GM20431 (cell line): Measurements from ENCODE around the gene PPFIA2.

Experiments
- in situ Hi-C: fragments of 300-500 bp; cut with MseI, MboI; formaldehyde crosslinking; loops from one replicate; pipeline ENCODE4 v1.15.0; 2020; ENCODE audit warnings: low sequenced_read_pairs; ENCODE audit not compliant: unreplicated experiment

PPFIA2 gene

DNA sequence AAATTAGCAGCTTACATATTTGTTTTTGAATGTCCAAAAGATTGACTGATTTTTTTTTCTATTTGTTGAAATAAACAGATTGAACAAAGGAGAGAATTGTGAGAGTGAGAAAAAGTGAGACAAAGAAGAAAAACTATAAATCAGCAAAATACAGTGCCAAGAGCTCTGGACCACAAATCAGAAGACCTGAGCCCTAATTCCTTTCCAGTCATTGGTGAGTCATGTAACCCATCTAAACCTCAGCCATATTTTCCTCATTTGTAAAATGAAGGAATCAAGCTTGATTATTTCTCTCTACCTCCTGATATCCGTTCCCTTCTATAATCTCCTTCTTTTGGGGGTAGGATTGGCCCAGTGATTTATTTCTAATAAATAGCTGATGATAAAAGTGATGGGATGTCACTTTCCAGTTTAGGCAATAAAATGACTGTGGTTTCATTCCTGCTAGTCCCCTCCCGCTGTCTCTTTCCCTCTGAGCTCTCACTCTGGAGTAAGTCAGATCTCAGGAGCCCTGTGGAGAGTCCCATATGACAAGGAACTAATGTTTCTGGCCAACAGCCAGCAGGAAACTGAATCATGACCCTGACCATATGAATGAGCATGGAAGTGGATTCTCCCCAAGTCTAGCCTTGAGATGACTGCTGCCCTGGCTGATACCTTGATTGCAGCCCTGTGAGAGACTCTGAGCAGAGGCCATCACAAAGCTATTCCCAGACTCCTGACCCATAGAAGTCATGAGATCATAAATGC is 462.4 kb downstream of the PPFIA2 start:
- in situ Hi-C loops = no loop called here

DNA sequence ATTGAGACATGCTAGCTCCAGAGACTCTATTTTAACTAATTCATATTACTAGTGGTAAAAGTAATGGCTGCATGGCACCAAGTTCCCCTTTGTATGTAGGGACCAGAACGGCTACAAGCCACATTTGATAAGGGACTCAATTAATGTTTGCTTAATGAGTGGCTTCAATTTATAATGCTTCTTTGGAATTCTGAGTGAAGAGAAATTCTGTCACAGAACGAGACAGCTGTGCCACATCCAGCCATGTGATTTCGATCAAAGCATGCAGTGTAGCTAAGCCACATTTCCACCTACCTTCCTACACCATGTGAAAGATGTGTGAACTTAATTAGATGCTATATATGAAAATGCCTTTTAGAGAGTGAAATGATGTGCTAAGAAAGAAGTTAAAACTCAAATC is 463.9 kb downstream of the PPFIA2 start:
- in situ Hi-C loops = no loop called here

DNA sequence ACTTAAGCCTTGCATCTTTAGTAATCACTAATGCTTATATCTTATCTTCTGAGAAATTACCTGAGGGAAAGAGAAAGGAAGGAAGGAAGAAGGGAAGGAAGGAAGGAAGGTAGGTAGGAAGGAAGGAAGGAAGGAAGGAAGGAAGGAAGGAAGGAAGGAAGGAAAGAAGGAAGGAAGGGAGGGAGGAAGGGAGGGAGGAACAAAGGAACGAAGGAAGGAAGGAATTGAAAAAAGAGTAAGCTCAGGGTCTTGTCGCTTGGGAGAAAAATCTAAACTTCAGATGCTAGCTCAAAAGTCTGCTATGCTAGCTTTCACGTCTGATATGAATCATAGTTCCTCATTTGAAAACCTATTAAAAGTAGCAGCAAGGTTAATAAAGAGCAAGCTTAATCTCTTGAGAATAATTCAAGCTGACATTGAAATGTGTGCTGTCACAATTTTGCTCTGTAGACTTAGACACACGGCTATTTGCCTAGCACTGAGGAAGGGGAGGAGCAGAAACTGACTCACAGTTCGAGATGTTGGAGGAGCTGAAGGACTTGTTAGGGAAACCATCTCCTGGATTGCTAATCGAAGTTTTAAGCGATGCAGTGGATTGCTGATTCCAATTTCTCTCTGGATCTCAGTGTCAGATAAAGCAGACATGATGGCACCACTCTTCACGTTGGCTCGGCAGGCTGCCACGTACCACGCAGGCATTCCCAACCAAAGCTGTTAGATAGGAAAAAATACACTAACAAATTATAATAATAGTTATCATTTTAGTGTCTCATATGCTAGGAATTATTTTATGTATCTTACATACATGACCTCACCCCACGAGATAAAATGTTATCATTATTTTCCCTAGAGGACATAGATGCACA is 464.6 kb downstream of the PPFIA2 start:
- in situ Hi-C loops = no loop called here

DNA sequence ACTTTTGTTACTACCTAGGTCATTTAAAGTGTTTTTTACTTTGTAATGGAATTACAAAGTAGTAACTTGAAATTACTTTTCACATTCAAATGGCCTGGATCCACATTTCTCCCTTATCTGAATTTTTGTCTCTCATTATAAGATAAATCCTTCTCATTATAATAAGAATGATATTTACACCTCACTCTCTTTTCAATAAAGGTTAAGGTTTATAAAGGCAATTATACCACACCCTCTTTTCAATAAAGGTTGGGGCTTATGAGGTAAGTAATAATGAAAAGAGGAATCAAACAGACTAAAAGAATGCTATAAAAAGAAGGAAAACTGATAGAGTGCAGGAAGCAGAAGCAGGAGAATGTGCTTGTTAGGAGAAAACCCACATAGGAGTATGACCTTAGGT is 470.5 kb downstream of the PPFIA2 start:
- in situ Hi-C loops = no loop called here

DNA sequence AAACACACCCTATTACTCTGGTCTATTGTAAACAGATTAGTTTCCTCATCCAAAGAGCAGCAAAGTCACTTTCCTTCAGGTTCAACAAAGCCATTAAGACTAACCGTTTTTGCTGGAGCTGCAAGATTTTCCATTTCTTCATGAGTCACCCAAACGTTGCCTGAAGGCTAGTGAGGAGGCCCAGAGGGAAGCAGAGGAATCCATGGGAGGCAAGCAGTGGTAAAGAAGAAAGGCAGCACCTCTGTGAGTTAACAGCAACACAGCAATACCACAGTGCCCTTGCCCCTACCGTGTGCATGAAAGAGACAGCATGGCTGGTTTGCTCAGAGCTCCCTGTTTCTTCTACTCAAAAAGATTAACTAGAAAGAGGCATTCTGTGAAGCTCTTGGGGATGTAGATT is 475.0 kb downstream of the PPFIA2 start:
- in situ Hi-C loops = no loop called here

DNA sequence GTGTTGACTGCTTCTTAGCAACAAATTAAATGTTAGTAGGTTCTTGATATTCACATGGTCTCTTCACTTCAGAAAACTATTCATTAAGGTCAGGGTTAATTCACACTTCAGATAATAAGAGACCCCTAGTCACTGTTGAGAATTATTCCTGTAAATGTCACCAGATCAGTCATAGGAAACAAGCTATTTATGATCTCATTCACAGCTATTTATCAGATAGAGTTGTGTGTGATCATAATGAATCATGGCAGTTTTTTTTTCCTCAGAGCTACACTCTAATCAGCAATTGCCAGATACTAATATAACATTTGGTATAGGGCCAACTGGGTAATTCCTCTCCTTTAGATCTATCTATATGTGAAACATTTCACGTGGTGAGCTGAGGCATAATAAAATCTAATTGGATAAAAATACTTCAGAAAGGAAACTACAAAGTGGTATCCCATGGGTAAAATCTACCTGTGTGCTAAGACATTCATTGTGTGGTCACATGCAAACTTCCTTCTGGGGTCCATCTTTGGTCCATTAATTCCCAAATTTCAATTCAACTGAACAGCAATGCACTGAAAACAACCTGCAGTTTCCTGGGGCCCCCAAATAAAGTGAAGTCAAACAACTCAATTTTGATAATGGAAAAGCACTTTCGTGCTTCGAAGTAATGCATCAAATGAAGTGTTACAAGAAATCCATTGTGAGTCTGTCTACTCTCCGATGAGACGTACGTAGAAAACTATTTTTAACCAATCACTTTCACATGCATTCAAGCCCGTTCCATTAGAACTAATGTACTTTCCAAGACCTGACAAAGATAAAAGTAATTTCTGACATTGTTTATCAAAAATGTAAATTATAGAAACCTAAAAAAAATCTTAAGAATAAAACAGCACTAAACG is 484.3 kb downstream of the PPFIA2 start:
- in situ Hi-C loops = no loop called here

DNA sequence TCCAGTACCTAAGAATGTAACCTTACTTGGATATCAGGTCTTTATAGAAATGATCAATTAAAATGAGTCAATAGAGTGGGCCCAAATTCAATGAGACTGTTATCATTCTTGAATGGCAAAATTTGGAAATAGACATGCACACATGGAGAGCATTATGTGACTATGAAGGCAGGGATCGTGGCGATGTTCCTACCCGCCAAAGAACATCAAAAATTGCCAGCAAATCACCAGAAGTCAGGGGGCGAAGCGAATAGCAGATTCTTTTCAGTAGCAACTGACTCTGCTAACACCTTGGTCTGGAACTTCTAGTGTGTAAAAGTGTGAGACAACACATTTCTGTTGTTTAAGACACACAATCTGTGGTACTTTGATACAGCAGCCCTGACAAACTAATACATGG is 488.8 kb downstream of the PPFIA2 start:
- in situ Hi-C loops = no loop called here

DNA sequence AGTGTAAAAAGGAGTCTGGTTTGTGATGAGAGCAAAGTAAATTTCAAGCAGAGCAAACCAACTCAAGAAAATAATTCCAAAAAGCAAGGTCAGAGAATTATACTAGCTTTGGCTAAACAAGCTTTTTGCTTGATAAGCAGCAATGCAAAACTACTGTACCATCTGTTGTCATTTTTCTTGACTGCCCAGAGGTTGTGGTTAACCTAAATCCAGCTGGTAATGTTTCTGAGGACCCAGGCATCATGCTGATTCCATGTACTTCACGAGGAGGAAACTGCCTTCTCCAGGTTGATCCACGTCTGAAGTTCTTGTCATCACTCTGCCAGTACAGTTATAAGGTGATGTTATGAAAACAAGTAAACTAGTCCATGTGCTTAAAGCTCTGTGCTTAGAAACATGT is 496.1 kb downstream of the PPFIA2 start:
- in situ Hi-C loops = no loop called here

DNA sequence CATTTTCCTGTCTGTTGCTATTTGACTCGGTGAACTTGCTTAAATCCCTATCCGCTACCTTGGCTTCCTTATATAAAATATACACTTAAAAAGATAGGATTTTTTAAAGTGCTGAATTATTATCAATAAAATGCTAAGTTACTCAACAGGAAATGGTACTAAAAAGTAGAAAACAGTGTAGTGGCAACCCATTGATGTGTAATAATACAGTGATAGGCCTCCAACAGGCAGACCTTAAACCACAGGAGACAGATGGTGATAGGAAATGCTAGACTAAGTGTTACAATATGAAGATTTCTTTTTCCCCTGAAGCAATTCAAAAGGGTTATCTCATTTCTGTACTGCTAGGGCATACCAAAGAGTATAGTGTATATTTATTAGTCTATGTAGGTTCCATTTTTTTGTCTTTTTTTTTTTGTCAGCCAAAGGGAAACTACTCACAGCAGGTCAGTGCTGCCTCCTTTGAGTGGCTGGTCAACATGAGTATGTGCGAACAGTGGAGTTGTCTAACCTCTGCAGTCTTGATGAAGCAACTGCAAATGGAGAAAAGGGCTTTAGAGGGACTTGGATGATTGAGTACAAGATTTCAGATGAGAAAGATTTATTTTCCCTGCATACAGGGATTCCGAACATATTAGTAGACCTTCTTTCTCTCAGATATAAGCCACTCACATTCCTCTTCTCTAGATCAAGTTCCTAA is 497.5 kb downstream of the PPFIA2 start:
- in situ Hi-C loops = no loop called here

DNA sequence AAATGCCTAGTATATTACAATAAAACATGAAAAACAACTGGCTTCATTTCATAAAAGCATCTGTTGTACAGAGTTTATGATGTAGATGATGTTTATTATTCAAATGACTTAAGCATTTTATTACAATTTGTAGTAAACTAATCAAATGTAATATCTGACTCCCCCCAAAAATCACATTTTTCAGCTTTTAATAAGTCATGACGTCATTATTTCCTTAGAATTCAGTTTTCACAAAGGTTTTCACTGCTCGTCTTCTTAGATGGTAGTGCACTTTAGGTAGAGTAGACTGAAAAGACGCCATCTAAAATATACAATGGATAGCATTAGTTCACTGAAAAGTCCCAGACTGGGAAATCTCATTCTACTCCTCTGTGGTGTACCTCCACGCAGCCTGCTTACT is 499.8 kb downstream of the PPFIA2 start:
- in situ Hi-C loops = no loop called here

DNA sequence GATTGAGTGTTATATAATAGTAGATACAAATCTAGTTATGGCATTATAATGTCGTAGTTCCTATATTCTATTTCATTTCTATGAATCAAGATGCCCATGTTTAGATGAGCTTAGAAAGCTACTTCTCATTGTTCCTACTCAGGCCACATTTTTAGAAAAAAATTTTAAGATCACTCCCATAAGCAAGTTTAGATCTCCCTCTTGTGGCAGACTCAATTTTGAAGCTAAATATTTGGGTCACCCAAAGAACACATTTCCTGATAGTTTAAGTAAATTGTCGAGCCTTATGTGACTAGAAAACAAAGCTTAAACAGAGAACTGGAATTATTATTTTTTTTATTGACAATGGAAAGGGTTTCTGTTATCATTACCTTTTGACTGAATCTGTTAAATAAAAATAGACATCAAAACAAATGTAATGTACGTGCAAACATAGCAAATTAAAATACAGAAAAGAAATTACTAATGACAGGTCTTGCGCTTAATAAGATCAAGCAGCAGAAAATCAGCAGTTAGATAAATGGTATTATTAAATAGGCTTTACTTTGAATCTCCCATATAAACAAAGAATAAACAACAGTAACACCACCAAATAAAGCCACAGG is 501.1 kb downstream of the PPFIA2 start:
- in situ Hi-C loops = no loop called here

DNA sequence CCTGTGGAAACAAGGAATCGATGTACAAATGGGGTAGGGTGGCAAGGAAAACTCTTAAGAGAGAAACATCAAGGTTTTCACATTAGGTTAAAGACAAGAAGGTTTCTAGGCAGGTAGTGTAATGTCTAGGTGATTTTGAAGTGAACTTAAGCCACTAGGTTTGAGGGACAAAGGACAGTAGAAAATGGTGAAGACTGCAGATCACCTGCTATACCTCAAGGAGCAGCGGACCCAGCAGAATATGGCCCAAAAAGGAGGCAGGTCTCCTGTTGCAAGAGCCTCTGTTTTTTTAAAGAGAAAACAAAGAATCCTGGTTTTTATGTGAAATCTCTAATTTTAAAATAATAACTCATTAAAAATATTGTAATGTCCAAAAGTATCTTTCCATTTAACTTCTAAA is 503.2 kb downstream of the PPFIA2 start:
- in situ Hi-C loops = no loop called here

DNA sequence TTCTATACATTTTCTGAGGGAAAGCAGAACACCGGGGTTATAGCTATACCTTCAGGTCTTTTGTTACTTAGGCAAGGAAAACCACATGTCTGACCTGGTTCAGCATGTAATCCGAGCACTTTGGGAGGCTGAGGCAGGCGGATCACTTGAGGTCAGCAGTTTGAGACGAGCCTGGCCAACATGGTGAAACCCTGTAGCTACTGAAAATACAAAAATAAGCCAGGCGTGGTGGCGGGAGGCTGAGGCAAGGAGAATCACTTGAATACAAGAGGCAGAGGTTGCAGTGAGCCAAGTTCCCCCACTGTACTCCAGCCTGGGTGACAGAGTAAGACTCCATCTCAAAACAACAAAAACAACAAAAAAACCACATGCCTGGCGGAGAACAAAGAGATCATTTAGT is 503.7 kb downstream of the PPFIA2 start:
- in situ Hi-C loops = no loop called here

DNA sequence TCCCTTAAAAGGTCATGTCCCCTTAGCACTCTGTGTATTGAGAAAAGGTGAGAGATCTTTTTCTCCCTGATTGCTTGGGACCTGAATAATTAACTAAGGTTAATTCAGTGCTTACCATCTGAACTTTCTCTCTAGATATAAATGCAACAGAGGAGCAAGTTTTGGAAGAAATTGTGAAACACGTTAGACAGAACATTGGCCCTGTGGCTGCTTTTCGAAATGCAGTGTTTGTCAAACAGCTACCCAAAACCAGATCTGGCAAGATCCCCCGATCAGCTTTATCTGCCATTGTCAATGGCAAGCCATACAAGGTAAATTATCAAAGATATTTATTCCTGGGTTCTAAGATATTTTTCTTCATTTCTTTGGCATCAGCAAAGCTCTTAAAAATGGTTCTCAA is 505.8 kb downstream of the PPFIA2 start:
- in situ Hi-C loops = no loop called here

DNA sequence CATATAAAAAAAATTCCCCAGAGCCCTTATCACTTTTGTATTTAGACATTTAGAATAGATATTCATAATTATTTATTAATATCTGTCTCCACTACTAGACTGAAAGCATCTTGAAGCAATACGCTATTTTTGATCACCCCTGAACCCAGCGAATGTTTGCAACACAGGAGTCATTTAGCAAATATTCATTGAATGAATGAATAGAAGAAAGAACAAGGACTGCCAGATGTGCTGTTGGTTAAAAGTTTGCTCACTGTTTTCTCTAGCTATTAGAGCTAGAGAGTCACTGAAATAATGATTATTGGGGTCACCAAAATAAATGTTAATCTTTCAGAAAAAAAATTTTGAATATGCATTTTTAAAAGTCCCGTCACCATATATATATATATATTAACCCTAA is 506.9 kb downstream of the PPFIA2 start:
- in situ Hi-C loops = no loop called here

DNA sequence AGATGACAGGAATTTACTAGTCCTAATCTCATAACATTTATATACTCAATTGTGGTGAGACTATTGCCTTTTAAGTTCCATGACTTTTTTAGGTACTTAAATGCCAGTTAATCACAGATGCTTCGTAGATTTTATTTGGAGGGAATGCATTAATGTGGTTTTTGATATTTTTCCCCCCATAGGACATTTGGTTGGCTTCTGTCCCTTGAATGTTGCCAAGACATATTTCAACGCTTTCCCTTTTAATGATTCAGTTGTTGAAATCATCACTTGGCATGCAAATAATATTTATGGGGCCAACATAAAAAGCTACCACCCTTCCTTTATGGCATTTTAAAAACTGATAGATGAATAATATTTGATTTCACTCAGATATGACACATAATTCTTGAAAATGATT is 509.2 kb downstream of the PPFIA2 start:
- in situ Hi-C loops = no loop called here

DNA sequence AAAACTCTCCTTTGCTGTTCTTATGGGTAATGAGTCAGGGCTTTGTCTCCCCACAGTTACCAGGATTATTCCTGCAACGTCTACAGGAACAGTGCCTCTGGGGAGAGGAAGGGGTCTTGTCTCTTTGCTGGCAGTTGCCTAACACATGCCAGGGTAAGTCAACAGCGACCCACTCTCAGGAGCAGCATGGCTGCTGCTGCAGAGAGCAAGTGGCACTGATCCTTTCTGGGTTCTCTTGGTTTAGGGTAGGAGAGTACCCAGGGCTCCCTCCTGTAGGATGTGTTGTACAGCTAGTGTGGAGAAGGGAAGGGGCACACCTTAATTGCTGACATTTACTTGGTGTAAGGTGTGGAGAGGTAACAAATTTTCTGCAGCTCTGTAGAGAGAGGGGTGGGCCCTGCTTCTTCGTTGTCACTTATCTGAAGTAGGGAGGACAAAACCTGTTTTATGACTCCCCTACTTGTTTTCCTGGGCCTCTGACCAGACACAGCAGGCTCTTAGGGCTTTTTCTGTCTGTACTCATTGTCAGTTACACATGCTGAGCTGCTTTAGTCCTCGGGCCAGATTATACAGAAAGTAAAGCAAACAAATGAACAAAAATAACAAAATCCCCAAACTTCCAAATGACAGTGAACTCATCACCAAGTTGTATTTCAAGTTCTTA is 513.1 kb downstream of the PPFIA2 start:
- in situ Hi-C loops = no loop called here

DNA sequence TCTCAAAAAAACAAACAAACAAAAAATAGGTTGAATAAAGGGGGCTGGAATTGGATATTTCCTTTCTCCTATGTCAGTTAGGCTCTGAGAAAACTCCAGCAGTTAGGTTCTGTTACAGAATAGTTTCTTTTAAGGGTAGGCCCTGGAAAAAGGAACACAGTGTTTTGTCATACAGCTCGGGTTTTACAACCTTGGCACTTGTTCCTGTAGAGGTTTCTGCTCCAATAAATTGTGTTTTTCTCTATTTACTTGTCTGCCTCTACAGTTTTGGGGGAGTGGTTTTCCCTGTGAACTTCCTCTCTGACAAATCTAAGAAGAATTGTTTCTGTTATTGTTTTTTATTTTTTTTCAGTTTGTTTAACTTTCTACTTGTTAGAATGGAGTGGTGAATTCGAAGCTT is 513.7 kb downstream of the PPFIA2 start:
- in situ Hi-C loops = no loop called here
